Urinary bladder (tissue), 4 donors: ENCODE results near the gene CCDC40. TPM values are rescaled to one million over a fixed set of nuclear protein-coding genes. Genes with fewer than 3 reads are reported as not detected.
"Not testable (repeated sequence)": the region's sequence is repeated elsewhere in the genome, so short reads cannot be mapped to it uniquely, and the experiment has no call there.

ENCODE experiments used
- DNase-seq: peaks from one replicate; pipeline ENCODE4 v3.0.0-alpha.2; 2015; ENCODE audit errors: extremely low spot score
- H3K27ac ChIP-seq: one replicate; pipeline ENCODE4 v1.5.1; 2013; ENCODE audit warnings: low read depth, mild to moderate bottlenecking, moderate library complexity
- H3K36me3 ChIP-seq: one replicate; pipeline ENCODE4 v1.6.1; 2013; ENCODE audit warnings: mild to moderate bottlenecking, moderate library complexity; ENCODE audit not compliant: insufficient read depth
- H3K4me1 ChIP-seq: one replicate; pipeline ENCODE4 v1.6.1; 2013; ENCODE audit warnings: mild to moderate bottlenecking, moderate library complexity; ENCODE audit not compliant: insufficient read depth
- H3K4me3 ChIP-seq: one replicate; pipeline ENCODE4 v1.5.1; 2013; ENCODE audit warnings: low read depth, low read length
- WGBS: extraction: QIAGEN DNeasy Blood & Tissue Kit; methylation state at CpG from one replicate; pipeline ENCODE4 v1.1.7; 2013; 5-methylcytosine and 5-hydroxymethylcytosine counted together
- polyA plus RNA-seq: library from polyadenylated mRNA; stranded (reverse); fragments of 200-250 nt; gene quantifications from one replicate; pipeline ENCODE4 v1.2.3, GENCODE V29; 2013
- total RNA-seq: library from RNA; depleted of rRNA; stranded (reverse); fragments of >200 nt; gene quantifications from one replicate; pipeline ENCODE4 v1.2.3, GENCODE V29; 2014
- donor health status: healthy with polysubstance abuse.
- donor health status: healthy.

Gene CCDC40
- total and polyA plus RNA-seq, 2 donors = 2.2 to 8.0 TPM

GRCh38 chr17:79993390-79994227, 42.8 kb upstream of the CCDC40 start:
- no peak for DNase-seq

DNA sequence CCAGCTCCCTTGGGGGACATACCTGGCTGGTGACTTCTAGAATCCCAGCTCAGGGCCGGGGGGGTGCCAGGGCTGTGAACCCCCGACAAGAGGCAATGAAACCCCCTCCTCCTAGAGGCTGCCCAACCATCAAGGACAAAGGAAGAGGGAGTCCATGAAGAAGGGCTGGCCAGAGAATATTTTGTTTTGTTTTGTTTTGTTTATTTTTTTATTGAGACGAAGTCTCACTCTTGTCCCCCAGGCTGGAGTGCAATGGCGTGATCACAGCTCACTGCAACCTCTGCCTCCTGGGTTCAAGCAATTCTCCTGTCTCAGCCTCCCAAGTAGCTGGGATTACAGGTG, 42.2 kb upstream of the CCDC40 start:
- H3K4me3 ChIP-seq, H3K4me1 ChIP-seq, H3K36me3 ChIP-seq, H3K27ac ChIP-seq, DNase-seq: not testable (repeated sequence)
- WGBS = 81% methylated on average over 4 of the region's 4 CpGs

More at GRCh38 chr17:79993390-79994227, 42.8 kb upstream of the CCDC40 start:
- whole genome bisulfite sequencing = 41% methylated on average over 22 of the region's 22 CpGs
- no peak overlapping the region for H3K4me3 ChIP-seq
- no peaks in the 10 kb centered on the region for H3K36me3 ChIP-seq
- H3K27ac ChIP-seq = no peak overlapping the region
- peaks cover 1% of the 10 kb centered on the region for H3K4me1 ChIP-seq

DNA sequence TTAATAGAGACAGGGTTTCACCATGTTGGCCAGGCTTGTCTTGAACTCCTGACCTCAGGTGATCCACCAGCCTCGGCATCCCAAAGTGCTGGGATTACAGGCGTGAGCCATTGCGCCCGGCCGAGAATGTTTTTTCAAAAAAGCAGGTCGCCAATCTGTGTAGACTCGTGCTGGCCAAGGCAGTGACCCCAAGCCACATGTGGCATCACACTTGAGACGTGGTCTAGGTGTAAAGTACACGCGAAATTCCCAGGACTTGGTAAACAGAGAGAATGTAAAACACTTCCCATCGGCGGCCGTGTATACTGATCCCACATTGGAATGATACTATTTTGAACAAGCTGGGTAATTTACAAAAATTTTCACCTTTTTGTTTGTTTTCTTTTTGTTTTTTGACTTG, 41.8 kb upstream of the CCDC40 start:
- H3K36me3 ChIP-seq = no peaks in the 10 kb centered on the region
- WGBS = 97% methylated on average over 13 of the region's 13 CpGs
- H3K4me3 ChIP-seq = no peak overlapping the region
- DNase-seq = no peak
- peaks cover 1% of the 10 kb centered on the region for H3K4me1 ChIP-seq
- H3K27ac ChIP-seq = no peak overlapping the region

- no peak for DNase-seq
- Histone ChIP-seq H3K27ac (no peak overlapping the region), H3K4me3 (no peak overlapping the region), H3K36me3 (no peaks in the 10 kb centered on the region), H3K4me1 (peaks cover 1% of the 10 kb centered on the region)
- WGBS = 95% methylated on average over 8 of the region's 8 CpGs
Observed at GRCh38 chr17:79995696-79996095, 40.7 kb upstream of the CCDC40 start.

DNA sequence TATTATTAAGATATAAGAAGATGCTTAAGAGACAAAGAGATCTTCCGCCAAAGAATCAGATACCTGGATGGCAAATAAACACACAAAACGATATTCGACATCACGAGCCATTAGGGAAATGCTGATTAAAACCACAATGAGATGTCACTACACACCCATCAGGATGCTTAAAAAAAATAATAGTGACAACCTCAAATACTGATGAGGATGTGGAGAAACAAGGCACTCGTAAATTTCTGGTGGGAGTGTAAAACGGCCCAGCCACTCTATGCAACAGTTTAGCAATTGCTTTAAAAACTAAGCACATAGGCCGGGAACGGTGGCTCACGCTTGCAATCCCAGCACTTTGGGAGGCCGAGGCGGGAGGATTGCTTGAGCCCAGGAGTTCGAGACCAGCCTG, 40.2 kb upstream of the CCDC40 start:
- Histone ChIP-seq H3K36me3 (no peaks in the 10 kb centered on the region), H3K4me1 (peaks cover 1% of the 10 kb centered on the region), H3K27ac (no peak overlapping the region), H3K4me3 (no peak overlapping the region)
- DNase-seq = no peak
- 91% methylated on average over 12 of the region's 12 CpGs for WGBS

DNA sequence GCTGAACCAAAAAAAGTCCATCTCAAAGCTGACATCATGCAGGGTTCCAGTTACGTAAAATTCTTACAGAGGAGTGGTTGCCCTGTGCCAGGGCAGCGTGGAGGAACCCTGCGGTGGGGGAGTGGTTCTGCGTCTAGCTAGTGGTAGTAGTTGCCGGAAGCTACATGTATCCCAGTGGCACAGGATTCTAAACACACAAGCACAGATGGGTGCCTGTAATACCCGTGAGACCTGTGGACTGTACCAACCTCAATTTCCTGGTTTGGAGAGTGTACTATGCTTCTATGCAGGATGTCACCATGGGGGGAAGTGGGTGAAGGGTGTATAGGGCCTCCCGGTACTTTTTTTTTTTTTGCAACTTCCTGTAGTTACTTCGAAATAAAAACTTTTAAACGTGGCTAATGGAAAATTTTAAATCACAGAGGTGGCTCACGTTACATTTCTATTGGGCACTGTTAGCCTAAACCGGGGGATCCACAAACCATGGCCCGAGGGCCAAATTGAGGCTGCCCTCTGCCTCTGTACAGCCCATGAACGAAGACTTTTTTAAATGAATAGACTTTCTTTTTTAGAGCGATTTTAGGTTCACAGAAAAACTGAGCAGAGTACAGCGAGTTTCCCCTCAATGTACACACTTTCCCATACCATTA, 39.3 kb upstream of the CCDC40 start:
- WGBS = 76% methylated on average over 15 of the region's 15 CpGs
- Histone ChIP-seq H3K4me3 (no peak overlapping the region), H3K27ac (no peak overlapping the region), H3K4me1 (peaks cover 1% of the 10 kb centered on the region), H3K36me3 (no peaks in the 10 kb centered on the region)
- DNase-seq = no peak

DNA sequence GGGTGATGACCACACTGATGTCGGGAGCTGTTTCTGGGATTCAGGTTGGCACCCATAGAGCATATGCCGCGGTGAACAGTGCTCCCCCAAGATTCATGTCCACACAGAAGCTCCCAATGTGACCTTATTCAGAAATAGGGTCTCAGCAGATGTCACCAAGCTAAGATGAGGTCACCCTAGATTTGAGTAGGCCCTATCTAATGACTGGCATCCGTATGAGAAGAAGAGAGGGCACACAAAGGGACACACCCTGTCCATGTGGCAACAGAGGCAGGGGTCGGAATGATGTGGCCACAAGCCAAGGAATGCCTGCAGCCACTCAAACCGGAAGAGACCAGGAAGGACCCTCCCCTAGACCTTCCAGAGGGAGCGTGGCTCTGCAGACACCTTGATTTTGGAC, 36.3 kb upstream of the CCDC40 start:
- WGBS = 96% methylated on average over 7 of the region's 7 CpGs
- Histone ChIP-seq H3K4me3 (no peak overlapping the region), H3K4me1 (no peaks in the 10 kb centered on the region), H3K27ac (no peak overlapping the region), H3K36me3 (no peaks in the 10 kb centered on the region)
- DNase-seq = no peak

DNA sequence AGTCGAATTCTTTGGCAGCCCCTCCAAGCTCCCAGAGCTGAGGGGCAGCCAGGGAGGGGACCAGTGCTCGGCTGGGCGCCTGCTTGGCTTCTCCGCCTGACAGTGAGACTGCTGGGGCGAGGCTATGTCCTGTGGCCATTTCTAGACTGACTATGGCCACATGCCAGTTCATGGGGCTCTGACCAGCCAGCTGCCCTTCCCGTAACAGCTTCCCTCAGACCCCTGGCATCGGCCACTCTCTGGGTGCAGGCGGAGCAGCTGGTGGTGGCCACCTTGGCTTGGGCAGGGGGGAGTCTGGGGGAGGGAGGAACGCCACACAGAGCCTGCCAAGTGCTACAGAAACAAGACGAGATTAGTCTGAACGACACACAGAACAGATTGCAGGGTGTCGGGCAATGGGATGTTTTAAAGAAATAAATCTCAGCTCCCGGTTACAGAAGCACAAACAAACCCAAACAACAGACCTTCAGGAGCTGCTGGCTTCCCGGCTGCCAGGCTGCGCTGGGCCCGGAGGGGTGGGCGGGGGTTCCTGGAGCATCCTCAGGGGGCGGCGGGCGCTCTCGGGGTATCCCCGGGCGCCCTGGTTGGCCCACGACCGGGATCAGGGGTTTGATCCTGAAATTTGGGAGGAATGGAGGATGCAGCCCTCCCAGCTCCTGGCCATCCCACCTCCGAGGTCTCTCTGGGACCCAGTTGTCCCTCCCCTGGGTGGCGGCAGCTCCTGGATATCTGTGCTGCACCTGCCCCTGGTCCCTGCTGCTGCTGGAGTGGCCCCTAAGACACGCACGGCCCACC, 35.3 kb upstream of the CCDC40 start:
- no peak for DNase-seq
- Histone ChIP-seq H3K27ac (no peak overlapping the region), H3K4me3 (no peak overlapping the region), H3K36me3 (no peaks in the 10 kb centered on the region), H3K4me1 (no peaks in the 10 kb centered on the region)
- 83% methylated on average over 29 of the region's 29 CpGs for WGBS

GRCh38 chr17:80002070-80002641, 34.3 kb upstream of the CCDC40 start:
- H3K27ac ChIP-seq = no peak overlapping the region
- H3K4me1 ChIP-seq = no peaks in the 10 kb centered on the region
- H3K36me3 ChIP-seq = no peaks in the 10 kb centered on the region
- 96% methylated on average over 26 of the region's 26 CpGs for WGBS
- H3K4me3 ChIP-seq = no peak overlapping the region
- no peak for DNase-seq

DNA sequence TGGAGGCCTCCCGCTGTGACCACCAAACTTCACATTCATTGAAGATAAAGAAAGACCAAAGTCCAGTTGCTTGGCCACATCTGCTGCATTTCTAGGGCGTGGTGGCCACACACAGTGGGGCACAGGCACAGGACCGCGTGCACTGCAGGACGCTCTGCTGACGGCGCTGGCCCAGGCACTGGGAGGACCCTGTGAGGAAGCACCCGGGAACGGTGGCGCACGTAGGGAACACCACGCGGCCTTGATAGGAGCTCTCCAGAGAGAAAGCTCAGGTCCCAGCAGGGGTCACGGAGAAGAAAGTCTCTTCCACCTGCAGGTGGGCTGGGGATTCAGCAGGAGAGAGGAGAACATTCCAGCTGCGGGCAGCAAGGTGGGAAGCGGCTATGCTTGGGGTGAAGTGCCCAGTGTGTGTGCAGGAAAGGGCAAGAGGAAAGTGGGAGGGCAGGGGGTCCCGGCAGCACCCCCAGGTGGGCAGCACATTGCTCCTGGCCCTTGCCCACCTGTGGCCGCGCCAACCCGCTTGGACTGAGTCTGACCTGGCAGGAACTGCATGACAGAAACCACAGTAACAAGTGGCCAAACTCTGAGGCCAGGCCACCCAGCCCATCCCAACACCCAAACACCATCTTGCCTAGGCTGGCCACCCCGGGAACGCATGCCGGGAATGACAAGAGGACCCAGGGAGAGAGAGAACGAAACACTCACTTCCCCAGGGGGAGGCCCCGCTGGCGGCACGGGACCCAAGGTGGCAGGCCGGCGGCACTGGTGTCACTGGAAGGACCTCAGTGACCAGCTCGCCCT, 33.6 kb upstream of the CCDC40 start:
- Histone ChIP-seq H3K4me1 (no peaks in the 10 kb centered on the region), H3K27ac (no peak overlapping the region), H3K4me3 (no peak overlapping the region), H3K36me3 (no peaks in the 10 kb centered on the region)
- no peak for DNase-seq
- WGBS = 96% methylated on average over 30 of the region's 30 CpGs

GRCh38 chr17:80003969-80004368, 32.5 kb upstream of the CCDC40 start:
- no peak overlapping the region for H3K4me3 ChIP-seq
- no peaks in the 10 kb centered on the region for H3K36me3 ChIP-seq
- H3K27ac ChIP-seq = no peak overlapping the region
- WGBS = 91% methylated on average over 15 of the region's 15 CpGs
- H3K4me1 ChIP-seq = no peaks in the 10 kb centered on the region
- no peak for DNase-seq

GRCh38 chr17:80005360-80006338, 30.8 kb upstream of the CCDC40 start:
- Histone ChIP-seq H3K27ac (no peak overlapping the region), H3K4me1 (no peaks in the 10 kb centered on the region), H3K36me3 (no peaks in the 10 kb centered on the region), H3K4me3 (no peak overlapping the region)
- 53% methylated on average over 37 of the region's 37 CpGs for WGBS
- no peak for DNase-seq
